Osteoblast (primary cell): ENCODE measurements around the gene ANKEF1. TPM values are rescaled to one million over a fixed set of nuclear protein-coding genes. Genes with fewer than 3 reads are reported as not detected.

Experiments
- DNase-seq: peaks from one replicate; pipeline ENCODE4 v3.0.0; 2011; ENCODE audit warnings: low spot score, mixed read lengths; ENCODE audit not compliant: insufficient read length; ENCODE audit errors: missing footprints
- H2AFZ ChIP-seq: 2 replicates; pipeline ENCODE4 v1.6.0; 2011; ENCODE audit warnings: mild to moderate bottlenecking, low read length
- H3K27ac ChIP-seq: 2 replicates; pipeline ENCODE4 v1.5.1; 2011; ENCODE audit warnings: mild to moderate bottlenecking, low read depth, low read length, moderate library complexity
- H3K27me3 ChIP-seq: 2 replicates; pipeline ENCODE4 v1.6.0; 2012; ENCODE audit warnings: mild to moderate bottlenecking, control low read depth, inconsistent platforms, low read length, moderate library complexity; ENCODE audit not compliant: insufficient read depth
- H3K36me3 ChIP-seq: 2 replicates; pipeline ENCODE4 v1.5.1; 2011; ENCODE audit warnings: mild to moderate bottlenecking, low read length, control low read depth, moderate library complexity; ENCODE audit not compliant: insufficient read depth
- H3K4me1 ChIP-seq: 2 replicates; pipeline ENCODE4 v1.5.1; 2011; ENCODE audit warnings: mild to moderate bottlenecking, low read length, control low read depth, moderate library complexity; ENCODE audit not compliant: insufficient read depth
- H3K4me2 ChIP-seq: 2 replicates; pipeline ENCODE4 v1.6.0; 2011; ENCODE audit warnings: mild to moderate bottlenecking, low read length; ENCODE audit not compliant: insufficient read depth
- H3K4me3 ChIP-seq: fragments of 200-600 bp; sonication (generic); 3 replicates; pipeline ENCODE4 v1.5.1; 2012; ENCODE audit warnings: mild to moderate bottlenecking, low read length, inconsistent platforms; ENCODE audit not compliant: insufficient read depth
- H3K79me2 ChIP-seq: 2 replicates; pipeline ENCODE4 v1.6.0; 2012; ENCODE audit warnings: mild to moderate bottlenecking, low read length, control low read depth, inconsistent platforms; ENCODE audit not compliant: insufficient read depth
- H3K9me3 ChIP-seq: 2 replicates; pipeline ENCODE4 v1.5.1; 2011; ENCODE audit warnings: low read depth, low read length, control low read depth
- H4K20me1 ChIP-seq: 2 replicates; pipeline ENCODE4 v1.6.0; 2012; ENCODE audit warnings: mild to moderate bottlenecking, low read length, control low read depth; ENCODE audit not compliant: insufficient read depth
- total RNA-seq: library from RNA; depleted of rRNA; stranded (reverse); fragments of >200 nt; gene quantifications from 2 replicates; pipeline ENCODE4 v1.2.3, GENCODE V29; 2012
- TF ChIP-seq, protein P1 (sequence below): IDR thresholded peaks from 2 replicates; pipeline ENCODE4 v1.5.1; 2011; ENCODE audit warnings: mild to moderate bottlenecking, low read depth, low read length, moderate library complexity; ENCODE audit errors: extremely low read depth

The ANKEF1 gene
- total RNA-seq, 1 donor = 2.5 TPM

DNA sequence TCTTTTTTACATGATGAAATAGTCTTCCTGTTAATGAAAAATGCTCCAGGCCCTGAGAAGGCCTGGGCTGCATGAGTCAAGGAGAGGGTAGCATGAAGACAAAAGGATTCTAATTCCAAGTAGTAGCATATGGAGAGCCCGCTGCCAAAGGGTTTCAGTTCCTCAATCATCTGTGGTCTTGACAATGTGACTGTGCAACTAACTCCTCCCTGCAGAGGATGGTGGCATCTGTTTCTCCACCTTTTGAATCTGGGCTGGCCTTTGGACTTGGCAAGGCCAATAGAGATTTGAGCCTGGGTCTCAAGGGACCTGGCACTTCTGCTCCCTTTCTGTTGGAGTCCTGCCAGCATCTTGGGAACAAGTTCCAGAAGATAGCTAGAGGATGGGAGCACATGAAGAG lies 35.1 kb upstream of the ANKEF1 start:
- no peaks in the 10 kb centered on the region for H3K9me3 ChIP-seq
- no peak overlapping the region for H2AFZ ChIP-seq
- H3K4me1 ChIP-seq = no peaks in the 10 kb centered on the region
- H3K4me2 ChIP-seq = no peak overlapping the region
- H3K27ac ChIP-seq = no peak overlapping the region
- TF ChIP-seq, protein P1, sequence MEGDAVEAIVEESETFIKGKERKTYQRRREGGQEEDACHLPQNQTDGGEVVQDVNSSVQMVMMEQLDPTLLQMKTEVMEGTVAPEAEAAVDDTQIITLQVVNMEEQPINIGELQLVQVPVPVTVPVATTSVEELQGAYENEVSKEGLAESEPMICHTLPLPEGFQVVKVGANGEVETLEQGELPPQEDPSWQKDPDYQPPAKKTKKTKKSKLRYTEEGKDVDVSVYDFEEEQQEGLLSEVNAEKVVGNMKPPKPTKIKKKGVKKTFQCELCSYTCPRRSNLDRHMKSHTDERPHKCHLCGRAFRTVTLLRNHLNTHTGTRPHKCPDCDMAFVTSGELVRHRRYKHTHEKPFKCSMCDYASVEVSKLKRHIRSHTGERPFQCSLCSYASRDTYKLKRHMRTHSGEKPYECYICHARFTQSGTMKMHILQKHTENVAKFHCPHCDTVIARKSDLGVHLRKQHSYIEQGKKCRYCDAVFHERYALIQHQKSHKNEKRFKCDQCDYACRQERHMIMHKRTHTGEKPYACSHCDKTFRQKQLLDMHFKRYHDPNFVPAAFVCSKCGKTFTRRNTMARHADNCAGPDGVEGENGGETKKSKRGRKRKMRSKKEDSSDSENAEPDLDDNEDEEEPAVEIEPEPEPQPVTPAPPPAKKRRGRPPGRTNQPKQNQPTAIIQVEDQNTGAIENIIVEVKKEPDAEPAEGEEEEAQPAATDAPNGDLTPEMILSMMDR = no peak
- no peaks in the 10 kb centered on the region for H3K36me3 ChIP-seq
- no peak overlapping the region for H3K4me3 ChIP-seq
- no peaks in the 10 kb centered on the region for H3K27me3 ChIP-seq
- H3K79me2 ChIP-seq = no peaks in the 10 kb centered on the region
- DNase-seq = no peak
- H4K20me1 ChIP-seq = no peaks in the 10 kb centered on the region

DNA sequence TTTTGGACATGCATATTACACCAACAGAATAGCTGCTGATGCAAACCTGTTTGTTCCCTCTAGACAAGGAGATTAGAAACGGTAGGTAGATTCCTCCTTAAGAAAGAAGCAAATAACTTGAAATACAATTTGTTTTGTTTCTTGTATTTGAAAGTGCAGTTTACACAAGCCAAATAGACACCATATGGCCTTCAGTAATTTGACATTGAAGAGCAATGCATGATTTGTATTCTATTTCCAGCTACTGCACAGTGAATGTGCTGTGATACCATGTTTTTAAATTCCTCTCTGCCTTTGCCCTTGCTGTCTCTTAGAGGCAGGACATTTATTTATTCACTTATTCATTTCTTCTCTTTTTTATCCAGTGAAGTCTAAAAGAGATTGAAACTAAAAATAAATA lies 31.9 kb upstream of the ANKEF1 start:
- Histone ChIP-seq H3K36me3 (no peaks in the 10 kb centered on the region), H3K27ac (no peak overlapping the region), H3K9me3 (no peaks in the 10 kb centered on the region), H3K27me3 (no peaks in the 10 kb centered on the region), H3K4me3 (no peak overlapping the region), H2AFZ (no peak overlapping the region), H4K20me1 (no peaks in the 10 kb centered on the region), H3K4me1 (no peaks in the 10 kb centered on the region), H3K4me2 (no peak overlapping the region), H3K79me2 (no peaks in the 10 kb centered on the region)
- TF ChIP-seq, protein P1 = no peak
- DNase-seq = no peak

DNA sequence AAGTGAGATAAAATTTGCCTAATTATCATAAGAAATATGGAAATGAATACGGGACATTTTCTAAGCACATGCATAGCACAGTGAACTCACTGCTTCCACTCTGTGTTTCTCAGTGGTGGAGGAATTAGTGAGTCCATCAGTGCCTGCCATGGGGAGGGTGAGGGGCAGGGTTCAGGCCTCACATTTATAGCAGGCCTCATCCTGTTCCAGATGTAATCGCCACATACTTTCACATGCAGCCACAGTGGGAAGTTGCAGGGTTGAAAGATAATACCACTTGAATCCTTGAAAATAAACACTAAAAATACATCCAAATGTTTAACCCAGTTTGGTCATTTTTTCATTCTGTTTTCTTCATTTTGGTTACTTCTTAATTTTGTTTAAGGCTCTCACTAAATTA lies 29.9 kb upstream of the ANKEF1 start:
- H3K27me3 ChIP-seq = no peaks in the 10 kb centered on the region
- H3K4me2 ChIP-seq = no peak overlapping the region
- H3K4me1 ChIP-seq = no peaks in the 10 kb centered on the region
- TF ChIP-seq, protein P1 = no peak
- H2AFZ ChIP-seq = no peak overlapping the region
- H3K4me3 ChIP-seq = no peak overlapping the region
- no peak overlapping the region for H3K27ac ChIP-seq
- H3K36me3 ChIP-seq = no peaks in the 10 kb centered on the region
- H3K9me3 ChIP-seq = no peaks in the 10 kb centered on the region
- DNase-seq = no peak
- no peaks in the 10 kb centered on the region for H3K79me2 ChIP-seq
- no peaks in the 10 kb centered on the region for H4K20me1 ChIP-seq

DNA sequence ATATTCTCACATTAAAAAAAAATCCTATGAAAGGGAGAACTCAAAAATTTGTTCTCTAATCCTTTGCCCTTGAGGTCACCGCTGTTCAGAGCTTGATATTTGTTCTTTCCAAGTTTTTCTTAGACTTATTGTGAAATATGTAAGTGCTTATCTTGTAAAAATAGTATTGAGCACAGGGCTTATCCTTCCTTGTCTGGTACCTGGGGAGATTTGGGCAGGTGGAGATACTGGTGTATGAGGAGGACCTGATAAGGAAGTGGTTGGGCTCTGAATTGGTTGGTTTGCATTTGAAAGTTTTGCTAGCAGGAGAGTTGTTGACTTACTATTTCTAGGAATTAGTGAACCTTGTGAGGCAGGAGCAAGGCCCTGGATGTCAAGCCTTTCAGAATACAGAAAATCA lies 28.9 kb upstream of the ANKEF1 start:
- DNase-seq = no peak
- Histone ChIP-seq H3K27ac (no peak overlapping the region), H2AFZ (no peak overlapping the region), H3K4me2 (no peak overlapping the region), H3K9me3 (no peaks in the 10 kb centered on the region), H3K79me2 (no peaks in the 10 kb centered on the region), H3K27me3 (no peaks in the 10 kb centered on the region), H3K4me3 (no peak overlapping the region), H3K4me1 (no peaks in the 10 kb centered on the region), H3K36me3 (no peaks in the 10 kb centered on the region), H4K20me1 (no peaks in the 10 kb centered on the region)
- TF ChIP-seq, protein P1 = no peak
